Activated CD8-positive, alpha-beta T cell treated with anti-CD3 and anti-CD28 coated beads, Interleukin-2, amount 10 ng/mL, durations not matched to agents 7 days and 5 days (primary cell): ENCODE measurements around the gene DGKQ. TPM values are rescaled to one million over a fixed set of nuclear protein-coding genes. Genes with fewer than 3 reads are reported as not detected.

Source experiments
- ATAC-seq: fragments of 150-1000 bp; cut with Tn5 transposase; one replicate; pipeline ENCODE4 v1.10.0; 2021; ENCODE audit warnings: moderate library complexity
- CTCF ChIA-PET: fragments of 350-600 bp; sonication (Branson Sonifier 250); formaldehyde crosslinking; loops from one replicate; lab custom pipeline; 2021; ENCODE audit warnings: antibody characterized with exemption; lab: Charles Lee
- POLR2A ChIA-PET: fragments of 350-600 bp; sonication (Branson Sonifier 250); formaldehyde crosslinking; loops from one replicate; lab custom pipeline; 2021; ENCODE audit warnings: antibody characterized with exemption; lab: Charles Lee
- DNase-seq: peaks from one replicate; pipeline ENCODE4 v3.0.0-alpha.2; 2020
- H3K27ac Mint-ChIP-seq: one replicate; pipeline ENCODE4 v1.8.0; 2021; ENCODE audit warnings: mild to moderate bottlenecking, mixed read lengths
- H3K27me3 Mint-ChIP-seq: one replicate; pipeline ENCODE4 v1.8.0; 2021; ENCODE audit warnings: low read depth, mixed read lengths
- H3K36me3 Mint-ChIP-seq: one replicate; pipeline ENCODE4 v1.8.0; 2021; ENCODE audit warnings: low read depth, mixed read lengths
- H3K4me1 Mint-ChIP-seq: one replicate; pipeline ENCODE4 v1.8.0; 2021; ENCODE audit warnings: low read depth, mixed read lengths
- H3K4me3 Mint-ChIP-seq: one replicate; pipeline ENCODE4 v1.8.0; 2021; ENCODE audit warnings: mild to moderate bottlenecking, mixed read lengths
- H3K9me3 Mint-ChIP-seq: one replicate; pipeline ENCODE4 v1.8.0; 2022; ENCODE audit warnings: mixed read lengths; ENCODE audit not compliant: insufficient read depth
- total RNA-seq, 2 experiments: library from RNA; stranded (reverse); gene quantifications; one replicate each; pipeline ENCODE4 v1.2.3, GENCODE V29; 2021

Gene DGKQ
- total RNA-seq, 2 experiments from 2014 or later = 15.9 to 16.2 TPM

DNA sequence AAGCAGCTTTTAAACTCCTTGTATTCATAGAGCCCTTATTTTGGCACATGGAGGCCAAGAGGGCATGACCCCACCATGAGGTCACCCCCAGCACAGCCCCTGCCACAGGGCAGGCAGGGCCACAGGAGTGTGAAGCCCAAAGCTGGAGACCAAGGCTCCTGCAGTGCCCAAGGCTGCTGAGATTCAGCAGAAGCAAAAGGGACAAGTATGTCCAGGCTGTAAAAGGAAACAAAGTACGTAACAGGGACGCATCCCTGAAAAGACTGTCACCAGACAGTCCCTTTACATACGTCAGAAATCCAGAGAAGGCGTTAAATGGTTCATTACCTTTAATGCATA, 60.1 kb downstream of the DGKQ start:
- POLR2A ChIA-PET = no interaction called here
- ATAC-seq (no peak), DNase-seq (no peak)
- Mint-ChIP-seq H3K27ac (no peak overlapping the region), H3K36me3 (peaks cover 32% of the 10 kb centered on the region), H3K4me1 (peaks cover 30% of the 10 kb centered on the region), H3K4me3 (no peak overlapping the region), H3K9me3 (peaks cover 6% of the 10 kb centered on the region), H3K27me3 (no peaks in the 10 kb centered on the region)
- CTCF ChIA-PET = no interaction called here

DNA sequence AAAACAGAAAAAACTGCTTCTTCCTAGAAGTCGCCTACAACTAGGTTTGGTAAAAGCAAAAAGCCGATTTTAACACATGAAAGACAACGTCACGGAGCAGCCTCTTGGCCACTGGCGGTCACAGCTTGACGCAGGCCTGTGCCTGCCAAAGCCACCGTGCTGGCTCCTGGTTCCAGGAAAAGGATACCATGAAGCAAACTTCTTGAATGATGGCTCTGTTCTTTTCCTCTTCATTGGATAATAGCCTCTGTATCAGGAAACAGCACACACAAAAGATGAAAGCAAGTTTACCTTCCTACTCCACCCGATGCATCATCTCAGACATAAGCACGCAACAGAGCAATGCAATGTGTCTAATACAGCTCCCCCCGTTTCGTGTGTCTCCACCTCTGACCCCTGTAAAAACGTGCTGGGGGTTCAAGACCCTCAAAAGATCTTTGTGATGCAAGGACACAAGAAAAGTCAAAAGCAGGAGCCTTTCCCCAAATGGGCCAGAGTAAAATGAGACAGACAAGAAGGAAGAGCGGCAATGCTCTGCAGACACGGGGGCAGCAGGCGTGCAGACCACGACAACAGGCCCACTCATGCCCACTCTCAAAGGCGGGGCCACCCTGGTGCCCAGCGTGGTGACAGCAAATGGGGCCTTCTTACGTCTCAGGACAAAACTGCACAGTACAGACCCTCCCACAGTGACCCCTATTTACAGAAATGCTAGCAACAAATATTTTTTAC, 60.7 kb downstream of the DGKQ start:
- POLR2A ChIA-PET = no interaction called here
- H3K4me1 Mint-ChIP-seq = peaks cover 25% of the 10 kb centered on the region
- CTCF ChIA-PET = no interaction called here
- no peak overlapping the region for H3K4me3 Mint-ChIP-seq
- DNase-seq (no peak), ATAC-seq (no peak)
- peak overlapping the region; percentile 28 for H3K27ac Mint-ChIP-seq
- H3K36me3 Mint-ChIP-seq = peaks cover 32% of the 10 kb centered on the region
- H3K9me3 Mint-ChIP-seq = peaks cover under 1% of the 10 kb centered on the region
- no peaks in the 10 kb centered on the region for H3K27me3 Mint-ChIP-seq

- POLR2A ChIA-PET = no interaction called here
- Mint-ChIP-seq H3K27ac (peak overlapping the region; percentile 37), H3K4me1 (peaks cover 20% of the 10 kb centered on the region), H3K36me3 (peaks cover 27% of the 10 kb centered on the region), H3K27me3 (no peaks in the 10 kb centered on the region), H3K9me3 (no peaks in the 10 kb centered on the region), H3K4me3 (no peak overlapping the region)
- no peak for DNase-seq
- ATAC-seq = no peak
- CTCF ChIA-PET = no interaction called here
Observed at GRCh38 chr4:911871-912490, 61.4 kb downstream of the DGKQ start.

DNA sequence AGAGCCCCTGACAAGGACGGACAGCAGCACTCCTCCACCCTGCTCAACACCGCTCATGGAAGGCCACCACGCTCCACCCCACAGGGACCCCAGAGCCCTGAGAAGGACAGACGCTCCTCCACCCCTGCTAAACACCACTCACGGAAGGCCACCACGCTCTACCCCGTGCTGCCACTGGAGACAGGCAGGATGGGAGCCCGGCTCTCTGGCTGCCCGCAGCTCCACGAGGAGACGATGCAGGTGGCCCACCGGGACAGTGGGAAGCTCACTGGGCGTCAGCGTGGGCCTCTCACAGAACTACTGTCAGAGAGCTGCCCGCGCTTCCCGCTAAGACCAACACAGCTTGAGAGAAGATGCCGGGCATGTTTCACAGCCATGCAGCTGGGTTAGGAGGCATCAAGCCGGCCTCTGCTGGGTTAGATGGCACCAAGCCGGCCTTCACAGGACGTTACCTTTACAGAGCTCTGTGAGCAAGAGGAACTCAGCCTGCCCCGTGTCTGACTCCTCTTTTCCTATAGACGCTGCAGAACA, 62.1 kb downstream of the DGKQ start:
- DNase-seq (no peak), ATAC-seq (no peak)
- POLR2A ChIA-PET = no interaction called here
- Mint-ChIP-seq H3K9me3 (no peaks in the 10 kb centered on the region), H3K4me3 (no peak overlapping the region), H3K4me1 (peaks cover 14% of the 10 kb centered on the region), H3K27ac (no peak overlapping the region), H3K36me3 (peaks cover 34% of the 10 kb centered on the region), H3K27me3 (no peaks in the 10 kb centered on the region)
- CTCF ChIA-PET = no interaction called here

DNA sequence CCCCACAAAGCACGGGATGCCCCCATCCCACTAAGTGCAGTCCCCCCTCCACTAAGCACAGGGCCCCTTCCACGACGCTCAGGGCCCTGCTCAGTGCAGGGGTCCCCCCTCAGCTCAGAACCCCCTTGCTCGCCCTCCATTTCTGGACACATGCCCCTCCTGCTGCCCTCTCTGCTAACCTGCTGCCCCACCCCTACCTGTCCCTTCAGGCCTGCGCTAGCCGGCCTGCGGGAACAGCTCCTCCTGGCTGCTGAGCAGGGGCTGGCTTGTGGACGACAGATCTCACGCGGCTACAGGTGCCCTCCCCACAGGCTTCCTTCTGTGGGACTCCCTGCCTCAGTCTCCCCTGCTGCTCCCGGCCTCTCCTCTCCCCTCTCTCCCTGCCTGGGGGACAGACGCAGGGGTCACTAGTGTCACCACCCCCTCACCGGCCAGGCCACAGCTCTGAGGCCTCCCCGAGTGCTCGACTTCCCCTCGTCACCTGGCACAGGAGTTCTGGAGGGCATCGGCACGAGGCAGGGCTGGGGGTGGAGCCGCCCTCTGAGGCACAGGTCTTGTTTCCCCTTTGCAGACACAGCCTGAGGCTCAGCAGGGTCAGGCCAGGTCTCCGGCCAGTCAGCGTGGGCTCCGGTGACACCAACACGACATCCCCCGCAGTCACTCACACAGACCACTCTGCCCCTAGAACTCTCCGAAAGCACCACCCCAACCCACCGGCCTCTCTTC, 62.8 kb downstream of the DGKQ start:
- Mint-ChIP-seq H3K4me1 (peaks cover 9% of the 10 kb centered on the region), H3K4me3 (no peak overlapping the region), H3K9me3 (no peaks in the 10 kb centered on the region), H3K27me3 (no peaks in the 10 kb centered on the region), H3K27ac (no peak overlapping the region), H3K36me3 (peaks cover 42% of the 10 kb centered on the region)
- ChIA-PET POLR2A (no interaction called here), CTCF (no interaction called here)
- ATAC-seq (no peak), DNase-seq (no peak)

GRCh38 chr4:909821-910220, 63.5 kb downstream of the DGKQ start:
- H3K36me3 Mint-ChIP-seq = peaks cover 49% of the 10 kb centered on the region
- CTCF ChIA-PET = no interaction called here
- H3K27ac Mint-ChIP-seq = no peak overlapping the region
- no peaks in the 10 kb centered on the region for H3K9me3 Mint-ChIP-seq
- DNase-seq = no peak
- POLR2A ChIA-PET = no interaction called here
- H3K4me3 Mint-ChIP-seq = no peak overlapping the region
- no peak for ATAC-seq
- peaks cover 2% of the 10 kb centered on the region for H3K4me1 Mint-ChIP-seq
- H3K27me3 Mint-ChIP-seq = no peaks in the 10 kb centered on the region

DNA sequence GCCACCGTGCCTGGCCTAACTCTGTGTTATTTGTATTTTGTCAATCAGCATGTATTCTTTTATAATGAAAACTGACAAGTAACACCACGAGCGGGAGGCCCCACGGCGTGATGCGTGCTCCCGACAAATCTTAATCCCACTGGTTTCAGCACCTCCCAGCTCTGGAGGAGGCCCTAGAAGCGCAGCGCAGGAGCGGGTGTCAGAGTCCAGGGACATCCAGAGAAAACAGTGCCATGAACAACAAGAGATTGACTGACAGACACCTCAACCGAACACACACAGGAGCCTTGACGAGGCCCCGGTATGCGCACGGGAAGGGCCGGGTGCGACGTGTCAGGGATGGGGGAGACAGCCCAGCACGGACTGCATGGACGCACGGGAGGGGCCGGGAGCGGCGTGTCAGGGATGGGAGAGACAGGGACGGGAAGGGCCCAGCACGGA, 64.2 kb downstream of the DGKQ start:
- Mint-ChIP-seq H3K27me3 (no peaks in the 10 kb centered on the region), H3K36me3 (peaks cover 52% of the 10 kb centered on the region), H3K4me1 (no peaks in the 10 kb centered on the region), H3K4me3 (no peak overlapping the region), H3K9me3 (no peaks in the 10 kb centered on the region), H3K27ac (no peak overlapping the region)
- DNase-seq (no peak), ATAC-seq (no peak)
- ChIA-PET POLR2A (no interaction called here), CTCF (no interaction called here)

Other genes starting within 250 kb of the DGKQ start
- under 1 TPM; 0.39 to 0.53 TPM for gene CPLX1, start 147.4 kb downstream of the DGKQ start, total RNA-seq
- gene GAK, start 41.3 kb downstream of the DGKQ start, total RNA-seq = 100 to 1,000 TPM; 155 to 163 TPM
- gene TMEM175, start 41.1 kb downstream of the DGKQ start, total RNA-seq = 10 to 100 TPM; 27.2 to 30.1 TPM
- gene IDUA, start 13.5 kb upstream of the DGKQ start, total RNA-seq = 10 to 100 TPM; 19.0 to 20.9 TPM
- gene SLC26A1, start 19.8 kb upstream of the DGKQ start, total RNA-seq = under 1 TPM in 1 of 2 experiments, not detected in 1; 0.45 TPM
- 10 to 100 TPM in 1 of 2 experiments, 1 to 10 TPM in 1; 8.1 to 10.1 TPM for gene FGFRL1, start 38.1 kb upstream of the DGKQ start, total RNA-seq
- 1 to 10 TPM; 2.0 to 2.7 TPM for gene RNF212, start 140.0 kb upstream of the DGKQ start, total RNA-seq
- gene SPON2, start 199.0 kb upstream of the DGKQ start, total RNA-seq = 10 to 100 TPM; 14.7 to 14.9 TPM